Activated effector memory CD4-positive, alpha-beta T cell treated with anti-CD3 and anti-CD28 coated beads, Interleukin-2, amount 50 U/mL, for 16 hours (primary cell): ENCODE data around the gene CTNNA2.
"Not testable (repeated sequence)": the region's sequence is repeated elsewhere in the genome, so short reads cannot be mapped to it uniquely, and the experiment has no call there.

ENCODE experiments used
- DNase-seq: peaks from one replicate; pipeline ENCODE4 v3.0.0-alpha.2; 2020

Gene CTNNA2

DNA sequence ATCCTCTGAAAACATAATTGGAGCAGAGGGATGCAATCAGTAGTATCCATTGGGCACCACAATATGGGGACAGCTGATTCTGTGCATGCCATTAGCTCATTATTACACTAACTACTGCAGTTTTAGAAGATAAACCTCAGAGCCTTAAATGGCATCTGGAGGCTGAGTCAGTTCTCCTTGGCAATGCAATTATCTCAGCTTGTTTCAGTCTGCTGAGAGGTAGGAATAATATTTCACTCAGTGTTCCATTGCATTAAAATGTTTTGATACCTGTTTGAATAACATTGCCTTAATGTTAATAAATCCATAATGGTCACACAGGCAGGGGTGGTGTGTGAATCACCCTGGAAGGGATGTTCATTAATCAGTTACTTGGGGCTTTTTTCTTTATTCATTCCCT, 482.1 kb downstream of the CTNNA2 start:
- no peak for DNase-seq

DNA sequence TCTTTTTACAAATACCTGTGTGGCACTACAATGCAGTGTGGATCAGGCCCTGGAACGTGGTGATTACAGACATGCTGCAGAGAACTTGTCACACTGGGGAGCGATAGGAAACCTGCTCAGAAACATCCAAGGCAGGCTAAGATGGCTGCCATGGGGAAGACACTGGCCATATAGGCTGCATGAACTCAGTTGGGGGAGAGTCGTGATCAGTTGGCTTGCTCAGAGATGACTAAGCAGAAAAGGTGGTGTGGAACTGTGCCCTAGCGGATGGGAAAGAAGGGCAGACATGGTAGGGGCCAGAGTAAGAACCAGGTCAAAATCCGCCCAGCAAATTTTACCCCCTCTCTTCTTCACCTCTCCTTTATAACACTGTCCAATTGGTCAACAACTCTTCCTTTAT, 483.9 kb downstream of the CTNNA2 start:
- DNase-seq = no peak

DNA sequence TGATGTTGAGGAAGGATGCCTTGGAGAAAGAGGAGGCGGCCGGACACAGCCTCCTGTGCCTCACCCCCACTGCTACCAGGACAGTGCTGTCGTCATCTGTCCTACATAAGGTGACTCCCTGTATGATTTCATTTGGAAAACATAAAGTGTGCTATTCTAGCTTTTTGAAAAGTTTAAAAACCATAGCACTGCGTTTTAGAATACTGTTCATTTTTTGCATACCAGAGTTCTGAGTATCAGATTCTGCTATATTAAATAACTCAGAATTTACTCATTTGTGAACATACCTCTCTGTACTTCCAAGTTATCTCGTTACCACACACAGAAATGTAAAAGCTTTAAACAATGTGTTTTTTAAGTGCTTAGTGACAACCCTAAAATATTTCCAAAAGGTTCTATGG, 488.9 kb downstream of the CTNNA2 start:
- DNase-seq = no peak

DNA sequence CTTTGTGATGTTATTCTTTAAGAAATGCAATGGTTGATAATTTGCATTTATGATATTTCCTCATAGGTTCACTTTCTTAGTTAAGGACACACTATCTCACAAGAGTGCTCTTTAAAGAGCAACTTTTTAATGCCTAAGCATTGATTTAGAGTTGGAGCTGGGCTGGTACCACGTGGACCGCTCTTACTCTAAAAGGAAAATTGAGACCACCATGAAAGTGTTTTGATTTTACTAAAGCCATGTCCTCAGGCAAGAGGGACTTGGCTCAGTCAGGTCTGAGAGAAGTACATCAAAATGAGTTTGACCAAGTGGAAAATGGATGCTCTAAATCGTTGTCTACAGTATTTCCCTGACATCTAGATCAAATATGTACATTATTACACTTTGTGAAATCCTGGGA, 489.3 kb downstream of the CTNNA2 start:
- DNase-seq = no peak

DNA sequence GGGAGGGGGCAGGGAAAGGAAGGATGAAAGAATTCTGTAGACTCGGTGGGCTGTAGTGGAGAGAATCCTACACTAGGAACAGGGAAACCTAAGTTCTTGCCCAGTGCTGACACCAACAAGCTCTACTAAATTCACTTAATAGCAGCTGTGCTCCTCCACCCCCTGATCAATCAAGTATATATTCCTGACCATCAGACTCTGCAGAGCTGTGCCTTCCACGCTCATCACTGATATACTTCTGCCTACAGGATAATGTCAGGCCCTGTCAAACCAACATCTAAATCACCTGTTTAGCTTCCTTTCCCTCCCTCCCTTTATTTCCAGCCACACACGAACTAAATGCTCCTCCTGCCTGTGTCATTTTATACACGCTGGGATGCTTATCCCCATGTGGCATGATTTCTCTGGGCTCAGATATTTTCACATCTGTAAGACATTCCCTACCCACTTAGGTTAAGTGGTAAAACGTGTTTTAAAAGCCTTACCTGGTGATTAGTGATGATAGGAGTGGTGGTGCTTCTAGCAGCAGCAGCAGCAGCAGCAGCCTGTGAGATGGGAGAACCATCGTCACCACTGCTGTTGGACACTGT, 489.8 kb downstream of the CTNNA2 start:
- DNase-seq = no peak

DNA sequence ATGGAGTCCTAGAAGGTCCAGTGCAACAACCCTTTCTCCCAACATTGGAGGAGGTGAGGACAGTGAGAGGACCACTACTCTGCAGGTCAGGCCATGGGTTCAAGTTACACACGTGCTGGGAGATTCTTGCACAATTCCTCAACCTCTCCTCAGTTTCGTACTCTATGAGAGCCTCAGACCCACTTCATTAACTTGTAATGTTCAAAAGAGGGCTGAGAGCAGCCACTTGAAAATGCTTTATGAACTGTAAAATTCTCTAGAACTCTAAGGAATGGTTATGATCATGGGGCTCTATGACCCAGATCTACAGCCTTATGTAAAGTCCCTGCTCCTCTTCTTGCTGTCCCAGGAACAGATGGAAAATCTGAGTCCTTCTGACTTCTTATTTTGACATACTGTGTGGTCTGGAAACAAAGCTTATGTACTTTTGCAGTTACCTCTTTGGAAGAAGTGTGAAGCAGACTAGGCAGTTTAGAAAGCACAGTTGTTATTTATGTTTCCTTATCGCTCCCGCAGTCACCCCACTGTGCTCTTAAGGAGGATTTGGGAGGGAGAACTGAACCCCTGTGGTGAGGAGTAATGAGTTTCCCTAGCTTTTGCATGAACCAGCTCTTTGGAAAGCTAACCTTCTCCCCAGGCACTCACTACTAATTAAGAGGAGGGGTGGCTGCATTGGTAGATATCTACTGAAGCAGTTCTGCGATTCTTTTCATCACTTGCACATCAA, 495.1 kb downstream of the CTNNA2 start:
- DNase-seq = no peak

DNA sequence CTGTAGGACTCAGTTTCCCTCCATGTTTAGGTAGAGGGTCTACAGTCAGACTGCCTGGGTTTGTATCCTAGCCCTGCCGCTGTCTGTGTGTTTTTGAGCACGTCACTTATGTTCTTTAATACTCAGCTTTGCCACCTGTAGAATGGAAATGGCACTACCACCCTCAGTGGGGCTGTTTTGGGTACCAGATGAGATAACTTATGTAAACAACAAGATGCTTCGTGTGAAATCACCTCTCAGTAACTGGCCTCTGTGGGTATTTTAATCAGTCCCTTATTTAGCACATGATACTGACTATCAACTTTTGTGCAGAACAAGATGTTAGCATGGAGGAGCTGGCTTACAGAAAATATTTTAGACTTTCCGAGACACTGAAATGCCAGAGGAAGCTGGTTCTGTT, 495.7 kb downstream of the CTNNA2 start:
- no peak for DNase-seq

DNA sequence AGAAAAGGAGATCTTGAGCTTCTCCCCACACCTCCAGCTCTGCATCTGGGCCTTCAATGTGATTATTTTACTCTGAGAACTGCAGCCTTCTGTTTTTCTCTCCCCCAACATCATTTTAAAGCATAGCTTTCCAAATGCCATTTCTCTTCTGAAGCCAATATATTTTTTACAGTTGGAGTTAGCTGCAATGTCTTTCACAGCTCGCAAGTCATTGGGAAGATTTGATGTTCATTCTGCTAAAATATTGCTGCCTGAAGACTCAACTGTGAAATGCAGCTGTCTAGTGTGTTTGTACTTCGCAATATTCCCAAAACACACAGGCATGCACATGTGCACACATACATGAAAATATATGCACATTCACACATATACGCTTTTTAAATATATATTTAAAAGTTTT, 496.4 kb downstream of the CTNNA2 start:
- DNase-seq = no peak

DNA sequence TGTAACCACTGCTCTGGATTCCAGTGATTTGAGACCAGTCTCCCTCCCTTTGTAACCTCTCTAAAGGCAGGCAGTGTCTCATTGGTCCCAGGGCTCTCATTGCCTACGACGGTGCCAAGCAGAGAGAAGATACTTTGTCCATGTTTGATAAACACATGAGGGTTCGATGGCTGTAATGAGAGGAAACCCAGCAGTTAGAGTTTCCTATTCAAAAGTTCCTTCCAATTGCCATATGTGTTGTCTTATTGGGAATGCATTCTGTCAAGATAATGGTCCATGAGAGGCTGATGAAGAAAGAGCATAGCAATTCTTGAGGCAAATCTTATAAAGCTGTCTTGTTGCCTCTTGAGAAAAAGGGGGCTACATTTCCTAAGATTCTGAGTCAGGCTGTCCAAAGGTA, 499.2 kb downstream of the CTNNA2 start:
- DNase-seq = no peak

DNA sequence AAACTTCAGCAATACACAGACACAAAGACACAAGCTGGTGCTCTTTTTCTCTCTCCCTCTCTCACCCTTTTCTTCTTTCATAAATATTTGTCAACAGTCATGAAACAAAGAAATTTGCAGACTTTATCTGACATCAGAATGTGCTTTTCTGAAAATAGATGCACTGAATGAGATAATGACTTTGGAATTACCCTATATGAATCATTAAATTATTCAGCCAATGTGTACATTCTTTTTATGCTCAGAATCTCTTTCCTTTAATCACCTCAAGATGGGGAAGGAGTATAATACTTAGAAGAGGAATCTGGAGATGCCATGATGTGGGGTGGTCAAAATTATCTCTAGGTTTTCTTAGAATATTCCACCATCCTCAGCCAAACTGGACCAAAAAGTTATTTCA, 501.8 kb downstream of the CTNNA2 start:
- DNase-seq = no peak

DNA sequence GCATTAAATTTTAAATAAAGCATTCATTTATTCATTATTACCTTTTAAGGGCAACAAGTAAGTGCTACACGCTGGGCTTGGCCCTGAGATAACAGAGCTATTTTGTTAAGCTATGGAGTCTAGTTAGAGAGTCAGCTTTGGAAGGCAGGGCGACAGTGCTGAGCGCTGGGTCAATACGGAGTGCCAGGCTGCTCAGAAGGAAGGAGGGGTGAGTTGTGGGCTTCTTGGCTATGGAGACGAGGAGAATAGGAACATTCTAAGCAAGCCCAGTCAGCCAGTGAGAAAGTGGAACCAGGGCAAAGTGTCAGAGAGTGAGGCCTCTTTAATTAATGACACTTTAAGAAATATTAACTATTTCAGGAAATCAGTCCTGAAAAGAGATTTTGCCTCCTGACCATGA, 503.3 kb downstream of the CTNNA2 start:
- DNase-seq = no peak

DNA sequence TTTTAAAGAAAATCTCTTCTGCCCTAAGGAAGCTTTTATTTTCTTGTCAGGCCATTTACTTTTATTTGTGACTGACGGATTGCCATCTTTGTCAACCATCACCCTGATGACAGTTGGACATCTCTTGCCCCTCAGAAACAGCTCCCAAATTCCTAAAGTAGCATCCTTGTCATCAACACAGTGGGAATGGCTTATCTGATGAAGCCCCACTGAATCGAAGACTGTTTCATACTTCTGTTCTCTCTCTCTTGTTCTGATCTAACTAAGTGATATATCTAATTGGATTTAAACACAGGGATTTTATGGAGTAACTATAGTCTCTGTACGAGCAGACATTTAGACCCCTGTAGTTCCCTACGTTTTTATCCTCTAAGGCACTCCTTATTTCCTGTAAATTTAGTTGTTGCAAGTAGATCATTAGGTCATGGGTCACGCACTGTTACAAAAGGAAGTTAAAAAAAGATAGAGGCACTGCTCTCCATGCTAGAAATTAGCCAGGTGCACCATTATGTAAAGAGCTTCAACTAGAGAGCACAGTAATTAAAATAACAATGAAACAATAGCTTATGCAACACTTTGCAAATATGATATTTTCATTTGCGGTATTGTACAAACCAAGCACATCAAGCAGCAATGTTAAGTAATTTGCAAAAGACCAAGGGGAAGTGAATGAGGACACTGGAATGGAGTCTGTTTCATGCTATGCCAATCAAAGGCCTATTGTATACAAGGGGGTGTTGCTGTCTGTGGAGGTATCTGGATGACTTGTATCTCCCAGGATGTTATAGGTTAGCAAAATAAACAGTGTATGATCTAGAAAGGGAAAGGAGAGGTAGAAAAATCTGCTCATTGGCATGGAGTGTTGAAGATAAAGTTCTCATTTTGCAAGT, 507.0 kb downstream of the CTNNA2 start:
- no peak for DNase-seq

DNA sequence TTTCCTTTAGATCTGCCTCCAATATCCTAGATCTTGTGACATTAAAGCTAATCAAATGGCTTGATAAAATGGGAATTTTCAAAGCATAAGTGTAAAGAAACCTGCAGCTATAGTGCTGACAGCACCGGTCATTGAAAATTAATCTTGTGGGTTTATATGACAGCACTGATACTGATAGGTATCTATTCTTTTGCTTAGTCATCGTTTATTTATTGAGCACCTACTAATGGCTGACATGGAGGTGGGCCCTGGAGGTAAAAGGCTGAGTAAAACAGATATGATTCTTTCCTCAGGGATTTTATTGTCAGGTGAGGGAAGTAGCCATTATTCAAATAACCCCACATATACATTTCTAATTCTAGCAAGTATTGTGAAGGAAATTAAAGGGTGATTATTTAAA, 509.2 kb downstream of the CTNNA2 start:
- no peak for DNase-seq

DNA sequence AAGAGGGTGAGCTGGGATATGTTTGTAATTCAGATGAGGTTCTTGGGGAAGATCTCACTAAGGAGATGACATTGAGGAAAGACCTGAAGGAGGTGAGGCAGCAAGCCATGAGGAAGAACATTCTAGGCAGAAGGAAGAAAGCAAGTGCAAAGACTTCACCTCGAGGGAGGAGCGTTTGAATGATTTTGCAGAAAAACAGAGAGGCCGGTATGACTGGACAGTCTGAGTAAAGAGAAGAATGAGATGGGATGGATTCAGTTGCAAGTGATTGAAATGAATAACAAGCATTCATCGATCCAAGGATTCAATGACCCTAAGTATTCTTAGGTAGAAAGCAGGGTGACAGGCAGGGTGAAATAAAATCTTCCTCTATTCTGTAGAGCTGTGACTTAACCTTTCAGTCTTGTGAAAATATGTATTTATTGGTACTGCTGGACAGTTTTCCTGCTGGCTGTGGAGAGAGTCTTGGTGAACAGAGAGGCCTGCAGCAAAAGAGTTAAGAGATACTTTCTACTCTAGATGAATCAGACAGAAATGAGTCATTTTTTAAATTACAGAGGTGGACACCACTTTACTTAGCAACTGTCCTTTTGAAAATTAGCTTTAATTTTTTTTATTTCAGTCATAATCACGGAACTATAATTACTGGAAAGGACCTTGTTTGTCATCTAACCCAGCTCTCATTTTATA, 513.3 kb downstream of the CTNNA2 start:
- no peak for DNase-seq

DNA sequence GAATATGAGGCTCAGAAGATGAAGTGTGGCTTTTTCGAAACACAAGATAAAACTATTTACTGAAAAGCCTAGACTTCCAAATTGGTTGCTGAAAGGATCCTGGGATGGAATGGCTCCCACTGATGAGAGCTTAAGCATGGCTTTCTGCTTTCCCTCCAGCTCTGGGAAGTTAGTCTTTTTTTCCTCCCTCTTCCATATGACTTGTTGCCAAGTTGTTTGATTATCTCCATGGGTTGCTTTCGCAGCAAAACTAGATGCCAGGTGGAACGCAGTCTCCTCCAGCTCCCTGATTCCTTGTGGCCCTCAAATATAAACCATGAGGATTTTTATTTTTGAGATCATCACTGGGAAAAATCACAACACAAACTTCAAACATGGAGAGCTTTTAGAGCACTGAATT, 515.2 kb downstream of the CTNNA2 start:
- DNase-seq = no peak

DNA sequence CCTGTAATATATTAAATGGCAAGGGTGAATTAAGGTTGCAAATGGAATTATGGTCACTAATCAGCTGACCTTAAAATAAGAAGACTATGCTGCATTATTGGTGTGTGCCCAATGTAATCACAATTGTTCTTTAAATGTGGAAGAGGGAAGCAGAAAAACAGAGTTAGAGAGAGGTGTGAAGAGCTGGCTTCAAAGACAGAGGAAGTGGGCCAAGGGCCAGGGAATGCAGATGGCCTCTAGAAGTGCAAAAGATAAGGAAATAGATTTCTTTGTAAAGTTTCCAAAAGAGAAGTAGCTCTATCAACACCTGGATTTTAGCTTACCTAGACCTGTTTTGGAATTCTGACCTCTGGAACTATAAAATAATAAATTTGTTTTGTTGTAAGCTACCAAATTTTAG, 515.7 kb downstream of the CTNNA2 start:
- DNase-seq = no peak

DNA sequence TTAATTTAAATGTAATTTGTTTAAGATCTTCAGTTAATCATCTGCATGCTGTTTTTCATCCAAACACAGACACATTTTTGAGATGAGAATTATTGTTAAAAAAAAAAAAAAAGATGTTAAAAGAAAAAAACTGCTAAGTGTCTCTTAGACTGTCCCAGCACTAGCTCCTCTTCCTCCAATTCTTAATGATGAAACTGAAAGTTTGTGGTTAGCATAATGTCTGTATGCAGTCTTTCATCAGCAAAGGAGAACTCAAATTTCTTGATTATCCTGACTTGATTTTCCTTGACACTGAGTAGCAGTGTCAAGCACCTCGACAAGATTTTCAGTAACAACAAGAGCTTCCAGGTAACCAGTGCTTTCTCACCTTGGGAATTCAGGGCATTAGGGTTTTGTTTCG, 517.3 kb downstream of the CTNNA2 start:
- no peak for DNase-seq

DNA sequence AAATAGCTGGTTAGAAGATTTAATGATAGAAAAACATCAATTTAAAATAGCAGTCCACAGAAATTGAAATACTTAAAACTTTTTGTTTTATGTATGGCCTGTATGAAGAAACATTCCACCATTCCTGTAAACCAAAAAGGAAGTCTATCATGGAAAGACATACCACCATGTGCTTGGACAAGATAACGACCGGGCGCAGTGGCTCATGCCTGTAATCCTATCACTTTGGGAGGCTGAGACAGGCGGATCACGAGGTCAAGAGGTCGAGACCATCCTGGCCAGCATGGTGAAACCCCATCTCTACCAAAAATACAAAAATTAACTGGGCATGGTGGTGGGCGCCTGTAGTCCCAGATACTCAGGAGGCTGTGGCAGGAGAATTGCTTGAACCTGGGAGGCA, 519.8 kb downstream of the CTNNA2 start:
- DNase-seq = not testable (repeated sequence)

DNA sequence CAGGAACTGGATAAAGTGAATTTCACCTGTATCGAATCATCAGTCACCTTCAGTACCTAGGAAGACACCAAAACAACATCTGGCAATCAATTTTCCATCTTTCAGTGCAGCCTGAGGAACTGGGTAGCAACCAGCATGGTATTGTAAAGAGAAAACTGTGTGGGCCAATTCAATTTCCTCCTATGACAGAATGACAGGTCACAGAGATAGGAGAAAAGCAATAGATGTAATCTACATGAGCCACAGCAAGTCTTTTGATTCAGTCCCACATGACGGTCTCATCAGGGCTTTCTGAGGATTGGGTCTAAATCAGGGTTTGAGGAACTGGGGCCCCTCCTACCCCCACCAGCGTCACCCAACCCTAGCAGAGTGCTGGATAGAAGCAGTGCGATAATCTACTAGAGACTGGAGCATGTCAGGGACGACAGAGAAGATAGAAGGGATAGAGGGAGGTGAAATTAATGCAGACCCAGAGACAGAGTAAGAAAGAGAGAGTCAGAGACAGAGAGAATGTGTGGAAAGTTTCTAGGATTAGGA, 523.0 kb downstream of the CTNNA2 start:
- DNase-seq = no peak

DNA sequence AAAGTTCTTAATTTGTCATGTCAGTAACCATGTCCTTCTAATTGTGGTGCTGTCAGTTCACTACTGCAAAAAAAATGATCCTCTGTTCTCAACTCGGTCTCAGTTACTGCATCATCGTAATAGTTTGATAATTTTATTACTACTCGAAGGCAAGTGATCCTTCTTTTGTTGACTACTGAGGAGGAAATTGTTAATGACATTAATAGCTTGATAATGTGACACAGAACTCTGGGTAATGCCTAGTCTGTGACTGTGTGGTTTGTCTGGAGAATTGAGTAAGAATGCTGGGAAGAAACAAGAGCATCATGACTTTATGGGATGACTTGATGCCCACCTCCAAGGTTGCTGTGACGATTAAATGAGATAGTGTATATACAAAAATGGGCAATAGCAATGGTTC, 524.5 kb downstream of the CTNNA2 start:
- no peak for DNase-seq

DNA sequence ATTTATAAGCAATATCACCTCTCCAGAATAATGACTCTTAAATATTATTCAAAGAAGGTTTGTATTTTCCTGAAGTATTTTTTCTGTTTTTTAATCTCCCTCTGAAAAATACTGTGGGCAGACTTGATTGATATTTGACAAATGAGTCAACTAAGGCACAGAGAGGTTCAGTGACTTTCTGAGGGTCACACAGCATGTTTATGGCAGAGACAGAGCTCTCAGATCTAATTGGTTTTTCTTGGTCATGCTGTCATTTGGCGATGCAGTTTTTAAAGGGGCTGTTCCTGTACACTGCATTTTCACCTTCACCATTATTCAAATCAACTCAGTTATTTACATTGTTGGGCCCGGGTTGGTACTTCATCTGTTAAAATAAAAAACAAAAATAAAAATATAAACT, 527.4 kb downstream of the CTNNA2 start:
- no peak for DNase-seq

DNA sequence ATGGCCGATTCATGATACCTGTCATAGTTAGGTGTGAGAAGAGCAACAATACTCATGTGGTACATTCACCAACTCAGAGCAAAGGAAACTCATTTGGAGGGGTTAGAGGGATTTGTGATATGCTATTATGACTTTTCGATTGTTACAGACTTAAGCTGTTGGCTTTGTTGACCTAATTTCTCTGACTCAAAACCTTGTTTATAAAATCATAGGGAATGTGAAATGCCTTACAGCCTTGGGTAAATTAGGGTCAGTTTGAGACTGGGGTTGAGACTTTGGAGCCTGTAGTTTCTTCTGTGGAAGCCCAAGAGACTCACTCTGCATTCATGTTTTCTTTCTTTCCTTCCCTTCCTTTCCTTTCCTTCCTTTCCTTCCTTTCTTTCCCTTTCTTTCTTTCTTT, 529.8 kb downstream of the CTNNA2 start:
- DNase-seq = no peak

DNA sequence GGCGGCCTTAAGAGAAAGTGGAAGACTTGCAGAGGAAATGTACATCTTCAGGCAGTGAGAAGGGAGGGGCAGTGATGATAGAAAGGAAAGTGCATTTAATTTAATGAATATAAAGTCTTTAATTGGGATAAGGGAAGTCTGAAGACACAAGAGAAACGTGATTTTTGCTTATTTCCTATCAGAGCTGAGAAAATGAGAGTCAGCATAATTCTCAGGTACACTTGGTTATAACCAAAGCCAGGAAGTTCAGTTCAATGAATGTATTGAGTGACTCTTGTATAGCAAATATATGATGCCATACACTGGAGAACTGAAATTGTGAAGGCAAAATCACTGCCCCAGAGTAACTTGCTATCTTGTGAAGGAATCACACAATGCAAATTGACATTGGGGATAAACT, 535.4 kb downstream of the CTNNA2 start:
- no peak for DNase-seq
